ENCODE data around the gene SLC35E3.

SLC35E3 gene

GRCh38 chr12:68828672-68829068, 82.7 kb downstream of the SLC35E3 start:
- Histone ChIP-seq H3K27ac (no peak overlapping the region), H3K36me3 (peaks cover 86% of the 10 kb centered on the region), H3K9me3 (ENCODE audit: severe bottlenecking) (no peaks in the 10 kb centered on the region), H3K4me3 (ENCODE audit: low read depth, low read length) (no peak overlapping the region), H3K27me3 (ENCODE audit: insufficient read depth, low read depth, severe bottlenecking) (no peaks in the 10 kb centered on the region)
- no peak for TF ChIP-seq CTCF (IDR thresholded peaks at IDR 0.05; ENCODE audit: low read depth, low read length)
- no peak for DNase-seq

Measured in WERI-Rb-1 (cell line).